OCI-LY3 (cell line): ENCODE results near the gene TMSB15C.
"Not testable (repeated sequence)": the region's sequence is repeated elsewhere in the genome, so short reads cannot be mapped to it uniquely, and the experiment has no call there.

Experiments
- EZH2phosphoT487 ChIP-seq: fragments of 200-600 bp; shearing (Covaris generic); IDR thresholded peaks from 2 replicates; pipeline ENCODE4 v1.6.1; 2018; ENCODE audit warnings: antibody characterized with exemption, mixed run types, low read depth
- TF ChIP-seq, protein P1 (sequence below): fragments of 200-600, 300-600 bp; sonication (generic); IDR thresholded peaks from 2 replicates; pipeline ENCODE4 v1.5.1; 2014; ENCODE audit warnings: antibody characterized with exemption, low read length, low read depth

DNA sequence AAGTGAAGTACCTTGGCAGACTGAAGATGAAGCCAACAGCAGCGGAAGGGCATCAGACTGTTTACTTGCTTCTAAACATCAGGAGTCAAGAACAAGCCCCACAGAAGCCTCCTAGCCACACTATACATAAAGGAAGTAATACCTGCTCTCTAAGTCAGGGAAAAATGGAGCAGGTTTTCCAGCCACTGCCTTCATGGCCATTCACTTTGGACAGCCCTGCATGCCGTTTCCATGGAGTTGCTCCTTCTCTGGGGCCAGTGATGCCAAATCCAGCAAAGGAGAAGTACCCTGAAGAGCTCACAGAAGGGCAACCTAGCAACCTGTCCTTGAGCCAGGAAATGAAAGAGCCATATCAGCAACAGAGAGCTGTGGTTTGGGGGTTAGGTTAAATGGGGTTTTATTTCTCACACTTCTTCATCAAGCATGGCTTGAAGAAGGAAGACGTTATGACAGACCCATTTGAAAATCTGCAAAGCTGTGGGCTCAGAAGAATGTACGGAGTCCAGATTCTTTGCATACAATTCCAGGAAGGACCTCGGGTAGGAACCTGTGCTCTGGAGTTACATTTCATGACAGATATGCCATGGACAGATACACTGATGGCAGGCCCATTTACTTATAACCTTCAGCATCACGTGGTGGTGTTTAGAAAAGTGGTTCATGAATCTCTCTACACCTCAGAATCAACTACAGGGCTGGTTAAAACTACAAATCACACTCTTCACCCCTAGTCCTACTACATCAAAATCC lies 34.6 kb upstream of the TMSB15C start:
- TF ChIP-seq, protein P1, sequence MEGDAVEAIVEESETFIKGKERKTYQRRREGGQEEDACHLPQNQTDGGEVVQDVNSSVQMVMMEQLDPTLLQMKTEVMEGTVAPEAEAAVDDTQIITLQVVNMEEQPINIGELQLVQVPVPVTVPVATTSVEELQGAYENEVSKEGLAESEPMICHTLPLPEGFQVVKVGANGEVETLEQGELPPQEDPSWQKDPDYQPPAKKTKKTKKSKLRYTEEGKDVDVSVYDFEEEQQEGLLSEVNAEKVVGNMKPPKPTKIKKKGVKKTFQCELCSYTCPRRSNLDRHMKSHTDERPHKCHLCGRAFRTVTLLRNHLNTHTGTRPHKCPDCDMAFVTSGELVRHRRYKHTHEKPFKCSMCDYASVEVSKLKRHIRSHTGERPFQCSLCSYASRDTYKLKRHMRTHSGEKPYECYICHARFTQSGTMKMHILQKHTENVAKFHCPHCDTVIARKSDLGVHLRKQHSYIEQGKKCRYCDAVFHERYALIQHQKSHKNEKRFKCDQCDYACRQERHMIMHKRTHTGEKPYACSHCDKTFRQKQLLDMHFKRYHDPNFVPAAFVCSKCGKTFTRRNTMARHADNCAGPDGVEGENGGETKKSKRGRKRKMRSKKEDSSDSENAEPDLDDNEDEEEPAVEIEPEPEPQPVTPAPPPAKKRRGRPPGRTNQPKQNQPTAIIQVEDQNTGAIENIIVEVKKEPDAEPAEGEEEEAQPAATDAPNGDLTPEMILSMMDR: not testable (repeated sequence)
- TF ChIP-seq EZH2phosphoT487: not testable (repeated sequence)
